ENCODE results near the gene NPAS2. TPM values are rescaled to one million over a fixed set of nuclear protein-coding genes. Genes with fewer than 3 reads are reported as not detected.
A peak's percentile ranks its signal among the peaks of the same experiment; 100 is the strongest.

NPAS2 gene
- total and polyA plus RNA-seq, 2 donors from 2014 or later = 8.4 to 44.5 TPM

DNA sequence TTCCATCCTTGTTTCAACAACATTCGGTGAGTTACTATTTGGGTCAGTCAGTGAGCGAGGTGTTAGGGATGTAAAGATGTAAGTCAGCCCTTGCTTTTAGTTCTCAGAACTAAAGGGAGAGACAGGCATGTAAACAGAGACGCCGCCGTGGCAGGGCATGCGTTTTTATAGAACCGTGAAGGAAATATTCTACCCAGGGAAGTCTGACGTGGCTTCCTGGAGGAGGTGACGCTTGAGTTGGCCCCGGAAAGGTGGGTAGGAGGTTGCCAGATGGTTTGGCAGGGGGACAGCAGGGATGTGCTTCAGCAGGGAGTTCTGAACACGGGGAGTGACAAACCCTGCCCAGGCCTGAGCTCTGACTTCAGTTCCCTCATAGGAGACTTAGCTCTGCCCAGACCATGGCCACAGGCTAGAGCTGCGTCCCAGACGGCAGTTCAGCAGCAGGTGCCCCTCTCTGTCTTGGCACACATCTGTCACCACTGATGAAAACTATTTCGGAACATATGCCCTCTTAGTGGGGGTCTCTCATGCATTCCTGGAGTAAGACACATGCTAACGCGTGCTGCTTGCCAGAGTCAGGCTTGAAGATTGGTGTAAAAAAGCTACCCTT lies 158.7 kb downstream of the NPAS2 start:
- Histone ChIP-seq H3K4me3 (ENCODE audit: low read length in 3 of 3) (no peak overlapping the region), H3K9ac (ENCODE audit: low read length in 3 of 3) (no peak overlapping the region), H3K27me3 (ENCODE audit: control insufficient read depth, insufficient read depth, low read length) (no peaks in the 10 kb centered on the region), H3K9me3 (ENCODE audit: control insufficient read depth in 2 of 3, insufficient read depth in 1 of 3, low read length in 3 of 3) (no peaks in the 10 kb centered on the region), H3K36me3 (ENCODE audit: control insufficient read depth in 2 of 3, insufficient read depth in 3 of 3, low read length in 3 of 3) (peaks cover 0 to 11% (median 6%) of the 10 kb centered on the region in 3 donors), H3K4me1 (ENCODE audit: control insufficient read depth in 2 of 3, insufficient read depth in 2 of 3, low read depth in 1 of 3, low read length in 3 of 3) (no peaks in the 10 kb centered on the region), H3K27ac (ENCODE audit: low read depth in 2 of 2, low read length in 2 of 2) (no peak overlapping the region)
- FAIRE-seq (no peak), DNase-seq (peak in 3 of 5 donors; percentile 21 to 57 (median 24))
- intact Hi-C loops (cut with DNase I) = no loop called here
- TF ChIP-seq, protein P1, sequence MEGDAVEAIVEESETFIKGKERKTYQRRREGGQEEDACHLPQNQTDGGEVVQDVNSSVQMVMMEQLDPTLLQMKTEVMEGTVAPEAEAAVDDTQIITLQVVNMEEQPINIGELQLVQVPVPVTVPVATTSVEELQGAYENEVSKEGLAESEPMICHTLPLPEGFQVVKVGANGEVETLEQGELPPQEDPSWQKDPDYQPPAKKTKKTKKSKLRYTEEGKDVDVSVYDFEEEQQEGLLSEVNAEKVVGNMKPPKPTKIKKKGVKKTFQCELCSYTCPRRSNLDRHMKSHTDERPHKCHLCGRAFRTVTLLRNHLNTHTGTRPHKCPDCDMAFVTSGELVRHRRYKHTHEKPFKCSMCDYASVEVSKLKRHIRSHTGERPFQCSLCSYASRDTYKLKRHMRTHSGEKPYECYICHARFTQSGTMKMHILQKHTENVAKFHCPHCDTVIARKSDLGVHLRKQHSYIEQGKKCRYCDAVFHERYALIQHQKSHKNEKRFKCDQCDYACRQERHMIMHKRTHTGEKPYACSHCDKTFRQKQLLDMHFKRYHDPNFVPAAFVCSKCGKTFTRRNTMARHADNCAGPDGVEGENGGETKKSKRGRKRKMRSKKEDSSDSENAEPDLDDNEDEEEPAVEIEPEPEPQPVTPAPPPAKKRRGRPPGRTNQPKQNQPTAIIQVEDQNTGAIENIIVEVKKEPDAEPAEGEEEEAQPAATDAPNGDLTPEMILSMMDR (IDR thresholded peaks at IDR 0.05; ENCODE audit: borderline replicate concordance, extremely low read depth, insufficient read depth) = no peak

DNA sequence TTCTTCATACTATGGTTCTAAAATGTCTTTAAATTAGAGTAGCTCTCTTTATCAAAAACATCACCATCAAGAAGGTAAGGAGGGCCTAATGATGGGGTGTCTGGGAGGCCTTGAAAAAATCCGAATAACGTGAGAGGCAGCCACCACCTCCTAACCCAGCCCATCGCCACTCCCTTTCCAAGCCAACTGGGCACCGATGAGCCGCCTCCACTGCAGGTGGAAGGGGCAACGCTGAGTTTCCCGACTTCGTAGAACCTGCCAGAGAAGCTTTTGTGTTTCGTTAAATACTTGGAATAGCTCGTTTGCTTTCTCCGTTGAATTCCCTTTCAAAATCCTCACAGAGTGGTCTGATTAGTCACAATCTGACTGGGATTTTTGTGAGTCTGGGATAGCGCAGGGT lies 160.1 kb downstream of the NPAS2 start:
- no peak for FAIRE-seq
- no peak overlapping the region for H3K9ac ChIP-seq (ENCODE audit: low read length in 3 of 3)
- no peak overlapping the region for H3K4me3 ChIP-seq (ENCODE audit: low read length in 3 of 3)
- peaks cover 0 to 11% (median 4%) of the 10 kb centered on the region in 3 donors for H3K36me3 ChIP-seq (ENCODE audit: control insufficient read depth in 2 of 3, insufficient read depth in 3 of 3, low read length in 3 of 3)
- H3K9me3 ChIP-seq (ENCODE audit: control insufficient read depth in 2 of 3, insufficient read depth in 1 of 3, low read length in 3 of 3) = no peaks in the 10 kb centered on the region
- no peak overlapping the region for H3K27ac ChIP-seq (ENCODE audit: low read depth in 2 of 2, low read length in 2 of 2)
- no peaks in the 10 kb centered on the region for H3K27me3 ChIP-seq (ENCODE audit: control insufficient read depth, insufficient read depth, low read length)
- no peak for DNase-seq
- no peaks in the 10 kb centered on the region for H3K4me1 ChIP-seq (ENCODE audit: control insufficient read depth in 2 of 3, insufficient read depth in 2 of 3, low read depth in 1 of 3, low read length in 3 of 3)
- intact Hi-C loops (cut with DNase I) = loop anchor here (5.0 to 10.0 kb wide), 2 partner anchors 245 to 368 kb away; no protein-coding TSS in a partner anchor
- TF ChIP-seq, protein P1 (IDR thresholded peaks at IDR 0.05; ENCODE audit: borderline replicate concordance, extremely low read depth, insufficient read depth) = no peak

DNA sequence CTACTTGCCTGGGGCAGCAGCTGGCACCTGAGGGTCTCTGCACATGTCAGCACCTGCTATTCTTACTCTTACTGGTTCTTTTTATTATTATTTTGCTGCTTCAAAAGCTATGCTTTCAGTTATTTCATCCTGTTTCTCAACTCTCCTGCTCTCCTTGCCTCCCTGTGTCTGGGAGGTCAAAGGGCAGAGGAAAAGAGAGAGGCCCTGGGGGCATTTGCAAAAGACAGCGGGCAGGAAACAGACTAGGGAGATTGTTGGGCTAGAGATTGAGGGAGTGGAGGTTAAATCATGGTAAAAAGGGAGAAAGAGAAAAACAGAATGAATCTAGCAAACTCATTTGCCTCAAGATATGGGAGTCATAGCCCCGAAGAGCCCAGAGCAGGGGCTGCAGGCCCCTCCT lies 161.1 kb downstream of the NPAS2 start:
- H3K9ac ChIP-seq (ENCODE audit: low read length in 3 of 3) = no peak overlapping the region
- H3K9me3 ChIP-seq (ENCODE audit: control insufficient read depth in 2 of 3, insufficient read depth in 1 of 3, low read length in 3 of 3) = no peaks in the 10 kb centered on the region
- intact Hi-C loops (cut with DNase I) = loop anchor here (5.0 to 10.0 kb wide), 2 partner anchors 246 to 369 kb away; no protein-coding TSS in a partner anchor
- TF ChIP-seq, protein P1 (IDR thresholded peaks at IDR 0.05; ENCODE audit: borderline replicate concordance, extremely low read depth, insufficient read depth) = no peak
- H3K4me3 ChIP-seq (ENCODE audit: low read length in 3 of 3) = no peak overlapping the region
- H3K36me3 ChIP-seq (ENCODE audit: control insufficient read depth in 2 of 3, insufficient read depth in 3 of 3, low read length in 3 of 3) = peaks cover 0 to 5% (median 0%) of the 10 kb centered on the region in 3 donors
- H3K4me1 ChIP-seq (ENCODE audit: control insufficient read depth in 2 of 3, insufficient read depth in 2 of 3, low read depth in 1 of 3, low read length in 3 of 3) = no peaks in the 10 kb centered on the region
- no peak for DNase-seq
- no peaks in the 10 kb centered on the region for H3K27me3 ChIP-seq (ENCODE audit: control insufficient read depth, insufficient read depth, low read length)
- no peak for FAIRE-seq
- no peak overlapping the region for H3K27ac ChIP-seq (ENCODE audit: low read depth in 2 of 2, low read length in 2 of 2)
